ENCODE results near the gene SBNO2. TPM values are rescaled to one million over a fixed set of nuclear protein-coding genes. Genes with fewer than 3 reads are reported as not detected.
A peak's percentile ranks its signal among the peaks of the same experiment; 100 is the strongest.
"Not testable (repeated sequence)": the region's sequence is repeated elsewhere in the genome, so short reads cannot be mapped to it uniquely, and the experiment has no call there.

The SBNO2 gene
- total RNA-seq, 6 donors from 2014 or later, result 44.8 to 159 (median 106) TPM

GRCh38 chr19:1115646-1116420 lies 58.2 kb downstream of the SBNO2 start:
- H3K9me3 ChIP-seq, result no peaks in the 10 kb centered on the region
- no peak overlapping the region for H3K4me3 ChIP-seq
- no peak for TF ChIP-seq CTCF (IDR thresholded peaks at IDR 0.05)
- WGBS, 2 donors, result 89 to 94% methylated on average over 24 to 35 of the region's 35 CpGs
- ATAC-seq (ENCODE audit: low FRiP score in 2 of 2), result no peak
- H3K27ac ChIP-seq, result no peak overlapping the region
- DNase-seq, result peak in 1 of 2 donors; percentile 71
- no peaks in the 10 kb centered on the region for H3K27me3 ChIP-seq
- peaks cover 58 to 99% (median 97%) of the 10 kb centered on the region in 4 donors for H3K36me3 ChIP-seq
- H3K4me1 ChIP-seq, result peaks cover 20 to 31% (median 23%) of the 10 kb centered on the region in 4 donors

GRCh38 chr19:1114728-1115127 lies 59.3 kb downstream of the SBNO2 start:
- peaks cover 49 to 99% (median 97%) of the 10 kb centered on the region in 4 donors for H3K36me3 ChIP-seq
- not testable (repeated sequence) for H3K4me3 ChIP-seq; DNase-seq; H3K9me3 ChIP-seq; ATAC-seq (ENCODE audit: low FRiP score in 2 of 2); H3K27me3 ChIP-seq
- peaks cover 20 to 31% (median 23%) of the 10 kb centered on the region in 4 donors for H3K4me1 ChIP-seq
- peak overlapping the region in 2 of 4 donors; percentile 78 to 83 for H3K27ac ChIP-seq
- WGBS, 2 donors, result 92 to 98% methylated on average over 7 to 9 of the region's 9 CpGs

GRCh38 chr19:1113986-1114483 lies 60.0 kb downstream of the SBNO2 start:
- DNase-seq (peak in 1 of 2 donors; percentile 84), ATAC-seq (ENCODE audit: low FRiP score in 2 of 2) (no peak)
- Histone ChIP-seq H3K27me3 (no peaks in the 10 kb centered on the region), H3K36me3 (peaks cover 45 to 99% (median 97%) of the 10 kb centered on the region in 4 donors), H3K4me3 (no peak overlapping the region), H3K9me3 (no peaks in the 10 kb centered on the region), H3K27ac (peak overlapping the region; percentile 61 to 88 (median 80)), H3K4me1 (peaks cover 20 to 31% (median 23%) of the 10 kb centered on the region in 4 donors)
- TF ChIP-seq POLR2AphosphoS5 (IDR thresholded peaks at IDR 0.05) (no peak), EP300 (IDR thresholded peaks at IDR 0.05) (no peak), POLR2A (IDR thresholded peaks at IDR 0.05) (no peak), CTCF (IDR thresholded peaks at IDR 0.05) (no peak)
- 92 to 98% methylated on average over 23 to 25 of the region's 25 CpGs for WGBS, 2 donors

GRCh38 chr19:1113030-1113985 lies 60.8 kb downstream of the SBNO2 start:
- H3K4me3 ChIP-seq, result no peak overlapping the region
- H3K27me3 ChIP-seq, result no peaks in the 10 kb centered on the region
- ATAC-seq (ENCODE audit: low FRiP score in 2 of 2) (peak; percentile 92 to 93), DNase-seq (peak; percentile 97 to 98)
- TF ChIP-seq POLR2AphosphoS5 (IDR thresholded peaks at IDR 0.05), result peak in 1 of 2 donors; percentile 74
- peak; percentile 89 to 98 (median 96) for TF ChIP-seq CTCF (IDR thresholded peaks at IDR 0.05)
- TF ChIP-seq EP300 (IDR thresholded peaks at IDR 0.05), result no peak
- H3K36me3 ChIP-seq, result peaks cover 44 to 99% (median 97%) of the 10 kb centered on the region in 4 donors
- H3K4me1 ChIP-seq, result peaks cover 20 to 31% (median 23%) of the 10 kb centered on the region in 4 donors
- no peaks in the 10 kb centered on the region for H3K9me3 ChIP-seq
- H3K27ac ChIP-seq, result peak overlapping the region; percentile 61 to 88 (median 80)
- WGBS, 2 donors, result 69 to 70% methylated on average over 10 to 19 of the region's 44 CpGs
